Myocyte (in vitro differentiated cells): ENCODE results near the gene PCGF3. TPM values are rescaled to one million over a fixed set of nuclear protein-coding genes. Genes with fewer than 3 reads are reported as not detected.
A peak's percentile ranks its signal among the peaks of the same experiment; 100 is the strongest.
"Not testable (repeated sequence)": the region's sequence is repeated elsewhere in the genome, so short reads cannot be mapped to it uniquely, and the experiment has no call there.

Experiments
- DNase-seq: peaks from one replicate; pipeline ENCODE4 v3.0.0-alpha.2; 2012; ENCODE audit warnings: low read depth
- total RNA-seq: library from RNA; depleted of rRNA; stranded (reverse); fragments of >200 nt; gene quantifications from 2 replicates; pipeline ENCODE4 v1.2.3, GENCODE V29; 2014

PCGF3 gene
- total RNA-seq, 1 donor from 2014 or later: 79.0 TPM

DNA sequence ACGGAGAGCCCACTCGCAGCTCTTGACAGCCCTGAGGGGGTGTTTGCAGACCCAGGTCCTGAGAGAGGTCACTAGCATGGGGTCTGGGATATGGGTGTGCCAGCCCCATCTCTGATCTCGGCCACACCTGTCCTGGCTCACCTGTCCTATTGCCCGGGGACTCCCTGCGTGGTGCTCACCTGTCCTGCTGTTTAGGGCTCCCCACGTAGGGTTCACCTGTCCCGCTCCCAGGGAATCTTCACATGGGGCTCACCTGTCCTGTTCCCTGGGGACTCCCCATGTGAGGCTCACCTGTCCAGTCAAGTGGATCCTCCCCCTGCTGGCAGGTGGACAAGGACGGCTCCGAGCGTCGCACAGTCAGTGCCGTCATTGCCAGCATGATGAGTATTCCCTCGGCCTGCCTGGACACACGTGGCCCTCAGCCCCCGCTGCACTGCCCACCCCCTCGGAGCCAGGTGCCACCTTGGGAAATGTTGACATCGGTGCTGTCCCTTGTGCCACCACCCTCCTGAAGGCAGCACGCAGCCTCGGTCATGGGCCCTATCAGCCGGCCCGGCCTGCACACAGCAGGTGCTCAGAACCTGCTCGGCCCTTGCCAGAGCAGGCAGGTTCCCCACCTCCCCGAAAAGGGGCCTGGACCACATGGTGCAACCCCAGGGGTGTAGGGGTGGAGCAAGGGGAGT is 23.0 kb upstream of the PCGF3 start:
- no peak for DNase-seq

DNA sequence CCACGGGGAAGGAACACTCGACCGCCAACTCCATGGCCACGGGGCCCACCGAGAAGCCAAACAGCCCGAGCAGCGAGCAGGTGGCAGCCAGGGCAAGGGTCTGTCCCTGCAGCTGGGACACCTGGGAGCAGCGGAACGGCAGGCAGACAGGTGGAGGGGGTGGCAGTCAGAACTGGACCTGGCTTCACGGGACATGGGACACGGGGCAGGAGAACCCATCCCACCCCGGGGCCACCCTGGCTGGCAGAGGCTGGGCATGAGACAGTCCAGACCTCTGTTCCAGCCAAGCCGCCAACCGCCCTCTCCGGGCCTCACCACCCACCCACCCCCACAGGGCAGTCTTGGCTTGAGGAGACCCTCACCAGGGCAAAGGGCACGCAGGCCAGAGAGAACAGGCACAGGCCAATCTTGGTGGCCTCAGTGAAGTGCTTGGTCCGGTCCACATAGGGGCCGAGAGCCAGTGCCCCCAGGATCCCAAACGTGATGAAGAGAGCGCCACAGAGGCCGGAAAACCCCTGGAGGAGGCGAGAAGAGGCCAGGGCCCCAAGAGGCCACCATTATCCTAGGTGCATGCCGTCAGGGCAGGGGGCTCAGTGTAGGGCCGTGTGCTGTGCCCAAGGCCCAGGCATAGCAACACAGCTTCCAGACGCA is 22.3 kb upstream of the PCGF3 start:
- no peak for DNase-seq

- DNase-seq: peak; percentile 86
Measured at GRCh38 chr4:683982-684622, 21.5 kb upstream of the PCGF3 start.

GRCh38 chr4:684623-685327 is 20.9 kb upstream of the PCGF3 start:
- no peak for DNase-seq

DNA sequence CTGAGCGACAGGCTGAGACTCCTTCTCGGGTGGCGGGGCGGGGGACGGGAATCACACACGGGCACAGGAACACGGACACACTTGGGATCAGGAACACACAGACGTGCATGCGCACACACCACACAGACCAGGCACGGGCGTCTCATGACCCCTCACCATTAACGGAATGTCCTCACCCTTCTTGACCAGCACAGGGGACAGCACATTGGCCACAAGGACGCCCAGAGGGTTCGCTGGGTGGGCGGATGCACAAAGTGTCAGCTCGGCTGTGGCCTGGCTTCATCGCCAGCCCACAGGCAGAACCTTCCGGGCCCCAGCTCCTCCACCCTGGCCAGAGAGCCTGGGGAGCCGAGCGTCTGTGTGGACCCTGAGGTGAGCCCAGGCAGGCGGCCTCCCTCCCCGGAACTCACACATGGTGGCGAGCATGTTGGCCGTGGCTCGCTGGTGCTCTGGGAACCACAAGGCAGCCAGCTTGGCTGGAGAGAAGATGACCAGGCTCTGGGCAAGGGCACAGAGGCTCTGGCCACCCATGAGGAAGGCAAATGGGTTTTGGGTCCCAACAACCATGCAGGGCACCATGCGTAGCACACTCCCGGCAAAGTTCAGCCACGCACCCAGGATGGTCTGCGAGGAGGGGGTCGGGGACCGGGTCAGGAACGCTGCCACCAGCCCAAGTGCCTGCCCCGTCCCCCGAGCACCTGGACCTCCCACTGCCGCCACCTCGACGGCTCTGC is 19.8 kb upstream of the PCGF3 start:
- DNase-seq: peak; percentile 31

DNA sequence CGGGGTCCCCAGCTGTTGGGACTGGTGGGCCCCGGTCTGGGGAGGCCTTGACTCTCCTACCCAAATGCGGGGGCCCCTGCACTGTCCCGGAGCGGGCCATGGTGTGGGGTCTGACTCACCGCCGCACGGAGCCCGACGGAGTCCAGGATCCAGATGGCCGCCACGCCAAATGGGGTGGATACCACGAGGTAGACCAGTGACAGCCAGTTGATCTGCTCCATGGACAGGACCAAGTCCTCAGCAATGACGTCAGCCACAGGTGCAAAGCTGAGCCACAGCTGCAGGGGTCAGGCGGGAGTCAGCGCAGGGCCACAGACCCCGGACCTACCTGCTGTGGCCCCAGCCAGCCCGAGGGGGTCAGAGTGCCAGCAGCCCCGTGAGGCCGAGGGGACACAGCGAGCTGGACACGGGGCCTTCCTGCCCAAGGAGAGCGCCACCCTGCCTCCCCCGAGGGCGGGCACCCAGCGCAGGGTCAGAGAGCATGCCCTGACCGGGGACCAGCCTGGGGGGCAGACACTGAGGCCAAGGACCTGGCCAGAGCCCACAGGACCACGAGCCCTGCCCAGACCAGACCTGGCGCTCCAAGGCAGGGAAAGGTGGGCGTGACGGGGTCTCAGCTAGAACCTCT is 19.1 kb upstream of the PCGF3 start:
- DNase-seq: peak; percentile 44

DNA sequence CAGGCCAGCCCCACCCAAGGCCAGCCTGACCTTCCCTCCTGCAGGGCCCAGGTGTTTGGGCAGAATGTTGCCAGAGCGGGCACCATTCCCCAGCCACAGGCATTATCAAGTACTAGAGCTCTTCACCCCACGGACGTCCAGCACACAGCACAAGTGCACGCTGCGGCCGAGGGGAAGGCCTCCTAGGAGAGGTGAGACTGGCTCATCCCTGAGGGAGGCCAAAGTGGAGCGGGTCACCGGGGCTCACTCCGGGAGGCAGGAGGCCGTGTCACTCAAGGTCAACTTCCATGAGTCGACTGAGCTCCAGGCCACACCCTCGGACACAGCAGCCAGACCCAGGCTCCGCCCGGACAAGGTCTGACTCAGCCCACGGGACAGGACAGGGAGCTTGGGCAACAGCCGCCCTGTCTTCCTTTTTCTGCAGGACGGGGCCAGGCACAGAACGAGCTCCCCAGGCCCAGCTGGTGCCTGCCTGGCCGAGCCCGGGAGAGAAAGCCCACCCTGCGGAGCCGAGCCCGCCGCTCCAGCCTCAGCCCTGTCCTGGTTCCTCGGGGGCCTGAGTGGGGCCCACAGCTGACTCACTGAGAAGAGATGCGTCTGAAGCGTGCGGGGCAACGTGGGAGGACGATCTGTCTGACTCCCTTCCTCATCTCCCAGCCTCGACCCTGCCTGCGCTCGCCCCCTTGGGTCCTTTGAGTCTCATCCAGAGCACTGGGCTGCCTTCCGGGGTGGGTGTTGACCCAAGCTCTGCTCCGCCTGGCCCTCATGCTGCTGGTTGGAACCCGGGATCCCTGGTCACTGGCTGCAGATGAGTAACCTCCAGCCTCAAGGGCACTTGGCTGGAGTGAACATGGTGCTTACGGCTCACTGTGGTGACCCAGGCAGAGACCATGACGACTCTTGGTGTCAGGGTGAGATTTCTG is 18.3 kb upstream of the PCGF3 start:
- peak; percentile 96 for DNase-seq

GRCh38 chr4:687971-688853 is 17.4 kb upstream of the PCGF3 start:
- DNase-seq: no peak

GRCh38 chr4:688854-689681 is 16.6 kb upstream of the PCGF3 start, which contains the start of gene SLC49A3:
SLC49A3 (minus strand) TSS chr4:689151; CDS start chr4:689127, 24 bp downstream.
- DNase-seq: no peak

DNA sequence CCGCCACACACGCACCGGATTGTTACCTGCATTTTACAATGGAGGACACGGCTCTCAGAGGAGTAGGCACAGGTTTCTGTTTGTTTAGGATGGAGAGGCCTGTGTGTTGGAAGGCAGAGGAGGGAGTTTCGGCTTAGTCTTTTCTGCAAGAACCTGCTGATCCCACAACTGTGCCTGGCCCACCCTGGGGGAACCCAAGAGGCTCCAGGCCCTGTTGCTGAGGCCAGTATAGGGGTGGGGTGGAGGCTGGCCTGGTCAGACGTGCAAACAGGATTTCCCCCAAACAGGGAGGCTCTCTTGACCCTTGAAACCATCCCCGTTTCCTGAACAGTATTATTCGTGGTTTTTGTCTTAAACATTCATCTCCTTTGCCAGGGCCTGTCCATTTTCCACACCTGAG is 15.9 kb upstream of the PCGF3 start:
- no peak for DNase-seq

DNA sequence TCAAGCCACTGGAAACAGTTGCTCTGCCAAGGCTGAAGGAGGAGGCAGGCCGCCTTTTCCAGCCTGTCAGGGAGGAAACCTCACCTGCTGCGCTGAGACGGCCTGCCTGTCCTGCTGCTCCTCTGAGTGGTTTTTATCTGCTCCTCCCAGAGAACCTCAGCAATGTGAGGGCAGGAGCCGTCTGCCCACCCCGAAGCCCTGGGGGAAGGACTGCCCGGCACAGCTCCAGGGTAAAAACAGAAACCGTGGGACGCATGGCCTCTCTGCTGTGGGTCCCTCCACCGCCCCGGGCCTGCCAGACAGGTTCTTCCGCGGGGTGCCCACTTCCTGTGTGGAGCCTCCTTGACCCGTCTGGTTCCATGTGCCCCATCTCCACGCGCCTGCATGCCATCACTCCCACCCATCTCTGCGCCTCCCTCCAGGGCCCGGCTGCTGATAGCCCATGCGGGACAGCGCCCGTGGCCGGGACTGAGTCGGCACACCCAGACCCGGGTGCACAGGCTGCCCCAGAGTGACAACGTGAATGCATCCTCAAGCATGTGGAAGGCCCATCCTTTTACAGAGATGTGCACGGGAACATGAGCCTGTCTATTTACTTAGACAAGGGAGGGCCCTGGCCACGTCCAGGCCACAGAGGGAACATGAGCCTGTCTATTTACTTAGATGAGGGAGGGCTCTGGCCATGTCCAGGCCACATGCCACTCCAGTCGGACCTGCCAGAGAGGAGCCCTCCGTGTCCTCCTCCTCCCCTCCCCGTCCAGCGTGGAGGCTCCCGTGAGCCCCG is 12.7 kb upstream of the PCGF3 start:
- peak; percentile 39 for DNase-seq

GRCh38 chr4:694341-694940 is 11.2 kb upstream of the PCGF3 start:
- DNase-seq: not testable (repeated sequence)

- no peak for DNase-seq
Measured at GRCh38 chr4:699816-700580, 5.6 kb upstream of the PCGF3 start.

GRCh38 chr4:700587-701264 is 4.9 kb upstream of the PCGF3 start:
- DNase-seq: no peak

- DNase-seq: no peak
Measured at GRCh38 chr4:702618-703048, 3.0 kb upstream of the PCGF3 start.
